GM12864 (cell line): ENCODE results near the gene MAPRE2.
"Not testable (repeated sequence)": the region's sequence is repeated elsewhere in the genome, so short reads cannot be mapped to it uniquely, and the experiment has no call there.

Experiments used
- DNase-seq: peaks from one replicate; pipeline ENCODE4 v3.0.0-alpha.2; 2011; ENCODE audit warnings: low read depth
- H3K4me3 ChIP-seq: 2 replicates; pipeline ENCODE4 v1.5.1; 2011; ENCODE audit warnings: mild to moderate bottlenecking, low read depth, low read length, control low read depth
- TF ChIP-seq, protein P1 (sequence below): IDR thresholded peaks from 2 replicates; pipeline ENCODE4 v1.5.1; 2011; ENCODE audit warnings: low read depth, mild to moderate bottlenecking, moderate library complexity, low read length, control low read depth, inconsistent platforms; ENCODE audit errors: missing control alignments

MAPRE2 gene

GRCh38 chr18:35163014-35163539, 121.9 kb downstream of the MAPRE2 start:
- H3K4me3 ChIP-seq, result no peak overlapping the region
- no peak for DNase-seq
- TF ChIP-seq, protein P1, sequence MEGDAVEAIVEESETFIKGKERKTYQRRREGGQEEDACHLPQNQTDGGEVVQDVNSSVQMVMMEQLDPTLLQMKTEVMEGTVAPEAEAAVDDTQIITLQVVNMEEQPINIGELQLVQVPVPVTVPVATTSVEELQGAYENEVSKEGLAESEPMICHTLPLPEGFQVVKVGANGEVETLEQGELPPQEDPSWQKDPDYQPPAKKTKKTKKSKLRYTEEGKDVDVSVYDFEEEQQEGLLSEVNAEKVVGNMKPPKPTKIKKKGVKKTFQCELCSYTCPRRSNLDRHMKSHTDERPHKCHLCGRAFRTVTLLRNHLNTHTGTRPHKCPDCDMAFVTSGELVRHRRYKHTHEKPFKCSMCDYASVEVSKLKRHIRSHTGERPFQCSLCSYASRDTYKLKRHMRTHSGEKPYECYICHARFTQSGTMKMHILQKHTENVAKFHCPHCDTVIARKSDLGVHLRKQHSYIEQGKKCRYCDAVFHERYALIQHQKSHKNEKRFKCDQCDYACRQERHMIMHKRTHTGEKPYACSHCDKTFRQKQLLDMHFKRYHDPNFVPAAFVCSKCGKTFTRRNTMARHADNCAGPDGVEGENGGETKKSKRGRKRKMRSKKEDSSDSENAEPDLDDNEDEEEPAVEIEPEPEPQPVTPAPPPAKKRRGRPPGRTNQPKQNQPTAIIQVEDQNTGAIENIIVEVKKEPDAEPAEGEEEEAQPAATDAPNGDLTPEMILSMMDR, result no peak

- DNase-seq, result no peak
- TF ChIP-seq, protein P1, result no peak
Observed at GRCh38 chr18:35163721-35164120, 122.5 kb downstream of the MAPRE2 start.

GRCh38 chr18:35164133-35164532, 122.9 kb downstream of the MAPRE2 start:
- TF ChIP-seq, protein P1, result no peak
- H3K4me3 ChIP-seq, result no peak overlapping the region
- no peak for DNase-seq

More at GRCh38 chr18:35163721-35164120, 122.5 kb downstream of the MAPRE2 start:
- no peak overlapping the region for H3K4me3 ChIP-seq

- no peak for DNase-seq
- TF ChIP-seq, protein P1, result no peak
- H3K4me3 ChIP-seq, result no peak overlapping the region
Observed at GRCh38 chr18:35167332-35167731, 126.1 kb downstream of the MAPRE2 start.

DNA sequence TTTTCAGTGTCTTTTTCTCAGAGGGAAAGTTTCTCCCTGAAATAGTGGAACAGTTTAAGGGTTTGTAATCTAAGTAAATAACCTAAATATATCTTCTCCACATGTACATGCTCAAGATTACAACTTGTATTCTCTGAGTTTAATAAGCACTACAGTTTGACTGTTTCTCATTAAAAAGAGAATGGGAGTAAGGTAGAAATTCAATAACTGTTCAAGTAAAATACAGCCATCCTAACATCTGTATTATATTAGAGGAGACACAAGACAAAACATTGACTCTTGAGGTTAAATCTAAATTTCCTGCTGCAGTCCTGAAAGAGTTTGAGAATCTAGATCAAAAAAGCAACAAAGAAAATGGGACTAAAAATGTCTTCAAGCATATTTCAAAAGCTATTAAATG, 126.6 kb downstream of the MAPRE2 start:
- DNase-seq, result no peak
- H3K4me3 ChIP-seq, result no peak overlapping the region
- TF ChIP-seq, protein P1, result no peak

GRCh38 chr18:35170323-35170722, 129.1 kb downstream of the MAPRE2 start:
- DNase-seq, H3K4me3 ChIP-seq: not testable (repeated sequence)

GRCh38 chr18:35171315-35171987, 130.2 kb downstream of the MAPRE2 start:
- TF ChIP-seq, protein P1, result no peak
- no peak for DNase-seq
- H3K4me3 ChIP-seq, result no peak overlapping the region
